HCT116 (cell line): Measurements from ENCODE around the gene FMNL1.

Source experiments
- ATF3 ChIP-seq: IDR thresholded peaks from 2 replicates; pipeline ENCODE4 v1.6.1; 2012
- POLR2AphosphoS5 ChIP-seq: IDR thresholded peaks from 2 replicates; pipeline ENCODE4 v1.6.1; 2011; ENCODE audit warnings: mild to moderate bottlenecking, low read depth, low read length, moderate library complexity

GRCh38 chr17:45276031-45276430, 54.3 kb downstream of the FMNL1 start:
- TF ChIP-seq POLR2AphosphoS5 (no peak), ATF3 (no peak)
